SJCRH30 (cell line): ENCODE measurements around the gene EML1. TPM values are rescaled to one million over a fixed set of nuclear protein-coding genes. Genes with fewer than 3 reads are reported as not detected.

Experiments used
- DNase-seq, 2 experiments: peaks; one replicate each; pipeline ENCODE4 v3.0.0-alpha.2; 2015 to 2020
- H3K27ac ChIP-seq: fragments of 250-450 bp; sonication (Bioruptor Pico); 2 replicates; pipeline ENCODE4 v1.5.1; 2020; ENCODE audit warnings: mild to moderate bottlenecking, moderate library complexity
- H3K27me3 ChIP-seq: fragments of 250-450 bp; sonication (Bioruptor Pico); 2 replicates; pipeline ENCODE4 v1.5.1; 2020; ENCODE audit warnings: mild to moderate bottlenecking, moderate library complexity
- H3K36me3 ChIP-seq: fragments of 250-450 bp; sonication (Bioruptor Pico); 2 replicates; pipeline ENCODE4 v1.5.1; 2020; ENCODE audit warnings: mild to moderate bottlenecking, moderate library complexity
- H3K4me1 ChIP-seq: fragments of 250-450 bp; sonication (Bioruptor Pico); 2 replicates; pipeline ENCODE4 v1.5.1; 2020; ENCODE audit warnings: mild to moderate bottlenecking, moderate library complexity
- H3K4me3 ChIP-seq: fragments of 250-450 bp; sonication (Bioruptor Pico); 2 replicates; pipeline ENCODE4 v1.5.1; 2020; ENCODE audit warnings: mild to moderate bottlenecking, moderate library complexity
- H3K9me3 ChIP-seq: fragments of 250-450 bp; sonication (Bioruptor Pico); replicated peaks from 2 replicates; pipeline ENCODE4 v1.5.1; 2020; ENCODE audit warnings: mild to moderate bottlenecking, moderate library complexity
- total RNA-seq: library from RNA; depleted of rRNA; stranded (reverse); fragments of >200 nt; shearing (Covaris generic); gene quantifications from 2 replicates; pipeline ENCODE4 v1.2.3, GENCODE V29; 2014

EML1 gene
- total RNA-seq, 1 experiment from 2014 or later = 10.8 TPM

- peaks cover 12% of the 10 kb centered on the region for H3K4me1 ChIP-seq
- H3K36me3 ChIP-seq = no peaks in the 10 kb centered on the region
- no peak overlapping the region for H3K4me3 ChIP-seq
- no peak overlapping the region for H3K27ac ChIP-seq
- no peak for DNase-seq
- H3K9me3 ChIP-seq = no peaks in the 10 kb centered on the region
- H3K27me3 ChIP-seq = no peaks in the 10 kb centered on the region
Observed at GRCh38 chr14:99839696-99840095, 46.5 kb downstream of the EML1 start.

- H3K9me3 ChIP-seq = no peaks in the 10 kb centered on the region
- H3K4me3 ChIP-seq = no peak overlapping the region
- no peak for DNase-seq
- peaks cover 12% of the 10 kb centered on the region for H3K4me1 ChIP-seq
- H3K27ac ChIP-seq = no peak overlapping the region
- no peaks in the 10 kb centered on the region for H3K27me3 ChIP-seq
- H3K36me3 ChIP-seq = no peaks in the 10 kb centered on the region
Observed at GRCh38 chr14:99840265-99840664, 47.1 kb downstream of the EML1 start.

GRCh38 chr14:99840774-99841305 is 47.6 kb downstream of the EML1 start:
- no peaks in the 10 kb centered on the region for H3K27me3 ChIP-seq
- H3K27ac ChIP-seq = no peak overlapping the region
- no peak for DNase-seq
- peaks cover 12% of the 10 kb centered on the region for H3K4me1 ChIP-seq
- no peaks in the 10 kb centered on the region for H3K9me3 ChIP-seq
- H3K4me3 ChIP-seq = no peak overlapping the region
- H3K36me3 ChIP-seq = no peaks in the 10 kb centered on the region

- Histone ChIP-seq H3K27ac (no peak overlapping the region), H3K27me3 (no peaks in the 10 kb centered on the region), H3K36me3 (no peaks in the 10 kb centered on the region), H3K4me3 (no peak overlapping the region), H3K4me1 (peaks cover 12% of the 10 kb centered on the region), H3K9me3 (no peaks in the 10 kb centered on the region)
- DNase-seq = no peak
Observed at GRCh38 chr14:99841436-99842071, 48.3 kb downstream of the EML1 start.

GRCh38 chr14:99842141-99842540 is 48.9 kb downstream of the EML1 start:
- Histone ChIP-seq H3K4me1 (peaks cover 12% of the 10 kb centered on the region), H3K27me3 (no peaks in the 10 kb centered on the region), H3K9me3 (0 out of 2 replicates have a peak, but pooled peaks cover 2% of the 10 kb centered on the region), H3K36me3 (no peaks in the 10 kb centered on the region), H3K4me3 (no peak overlapping the region), H3K27ac (no peak overlapping the region)
- no peak for DNase-seq

- Histone ChIP-seq H3K27ac (no peak overlapping the region), H3K9me3 (peaks cover 2% of the 10 kb centered on the region; the same call in 1 of the 2 replicates), H3K27me3 (no peaks in the 10 kb centered on the region), H3K4me1 (no peaks in the 10 kb centered on the region), H3K4me3 (no peak overlapping the region), H3K36me3 (no peaks in the 10 kb centered on the region)
- DNase-seq = no peak
Observed at GRCh38 chr14:99846808-99847207, 53.6 kb downstream of the EML1 start.

- no peak overlapping the region for H3K27ac ChIP-seq
- no peaks in the 10 kb centered on the region for H3K36me3 ChIP-seq
- no peaks in the 10 kb centered on the region for H3K27me3 ChIP-seq
- peaks cover 2% of the 10 kb centered on the region; the same call in 1 of the 2 replicates for H3K9me3 ChIP-seq
- peaks cover 5% of the 10 kb centered on the region; the same call in 1 of the 2 replicates for H3K4me1 ChIP-seq
- DNase-seq = no peak
- H3K4me3 ChIP-seq = no peak overlapping the region
Observed at GRCh38 chr14:99850709-99851108, 57.5 kb downstream of the EML1 start.

GRCh38 chr14:99852578-99852977 is 59.4 kb downstream of the EML1 start:
- Histone ChIP-seq H3K4me3 (no peak overlapping the region), H3K27me3 (no peaks in the 10 kb centered on the region), H3K27ac (no peak overlapping the region), H3K36me3 (no peaks in the 10 kb centered on the region), H3K4me1 (peaks cover 5% of the 10 kb centered on the region; the same call in 1 of the 2 replicates), H3K9me3 (no peaks in the 10 kb centered on the region; the same call in 1 of the 2 replicates)
- DNase-seq = peak in 1 of 2 experiments; percentile 56

- H3K27me3 ChIP-seq = no peaks in the 10 kb centered on the region
- DNase-seq = peak; percentile 38 to 48
- no peak overlapping the region for H3K27ac ChIP-seq
- H3K36me3 ChIP-seq = no peaks in the 10 kb centered on the region
- H3K9me3 ChIP-seq = no peaks in the 10 kb centered on the region; the same call in 1 of the 2 replicates
- peaks cover 5% of the 10 kb centered on the region; the same call in 1 of the 2 replicates for H3K4me1 ChIP-seq
- no peak overlapping the region for H3K4me3 ChIP-seq
Observed at GRCh38 chr14:99853206-99853605, 60.0 kb downstream of the EML1 start.

- Histone ChIP-seq H3K27ac (no peak overlapping the region), H3K9me3 (no peaks in the 10 kb centered on the region), H3K4me1 (peaks cover 7% of the 10 kb centered on the region; the same call in 1 of the 2 replicates), H3K27me3 (no peaks in the 10 kb centered on the region), H3K36me3 (no peaks in the 10 kb centered on the region), H3K4me3 (no peak overlapping the region)
- no peak for DNase-seq
Observed at GRCh38 chr14:99854831-99855230, 61.6 kb downstream of the EML1 start.

- no peak for DNase-seq
- H3K9me3 ChIP-seq = no peaks in the 10 kb centered on the region
Observed at GRCh38 chr14:99855271-99855670, 62.1 kb downstream of the EML1 start.

GRCh38 chr14:99857551-99857950 is 64.3 kb downstream of the EML1 start:
- no peak for DNase-seq
- H3K27ac ChIP-seq = no peak overlapping the region
- no peaks in the 10 kb centered on the region for H3K27me3 ChIP-seq
- H3K9me3 ChIP-seq = no peaks in the 10 kb centered on the region
- H3K36me3 ChIP-seq = no peaks in the 10 kb centered on the region
- peaks cover 12% of the 10 kb centered on the region; the same call in 1 of the 2 replicates for H3K4me1 ChIP-seq
- H3K4me3 ChIP-seq = no peak overlapping the region

More at GRCh38 chr14:99855271-99855670, 62.1 kb downstream of the EML1 start:
- Histone ChIP-seq H3K36me3 (no peaks in the 10 kb centered on the region), H3K27ac (no peak overlapping the region), H3K4me3 (no peak overlapping the region), H3K4me1 (peaks cover 11% of the 10 kb centered on the region; the same call in 1 of the 2 replicates), H3K27me3 (no peaks in the 10 kb centered on the region)

- H3K27ac ChIP-seq = no peak overlapping the region
- H3K4me3 ChIP-seq = no peak overlapping the region
- no peak for DNase-seq
- H3K36me3 ChIP-seq = no peaks in the 10 kb centered on the region
- no peaks in the 10 kb centered on the region for H3K9me3 ChIP-seq
- peaks cover 7% of the 10 kb centered on the region; the same call in 1 of the 2 replicates for H3K4me1 ChIP-seq
- no peaks in the 10 kb centered on the region for H3K27me3 ChIP-seq
Observed at GRCh38 chr14:99860219-99860618, 67.0 kb downstream of the EML1 start.

GRCh38 chr14:99862136-99862535 is 68.9 kb downstream of the EML1 start:
- DNase-seq = no peak
- H3K9me3 ChIP-seq = no peaks in the 10 kb centered on the region
- H3K36me3 ChIP-seq = no peaks in the 10 kb centered on the region
- no peaks in the 10 kb centered on the region for H3K27me3 ChIP-seq
- no peak overlapping the region for H3K4me3 ChIP-seq
- peaks cover 7% of the 10 kb centered on the region; the same call in 1 of the 2 replicates for H3K4me1 ChIP-seq
- no peak overlapping the region for H3K27ac ChIP-seq

GRCh38 chr14:99863059-99863458 is 69.8 kb downstream of the EML1 start:
- H3K4me3 ChIP-seq = no peak overlapping the region
- H3K4me1 ChIP-seq = peaks cover 11% of the 10 kb centered on the region
- no peak overlapping the region for H3K27ac ChIP-seq
- no peaks in the 10 kb centered on the region for H3K27me3 ChIP-seq
- no peaks in the 10 kb centered on the region for H3K36me3 ChIP-seq
- H3K9me3 ChIP-seq = no peaks in the 10 kb centered on the region
- no peak for DNase-seq
